Suprapubic skin (tissue), 4 donors: ENCODE results near the gene TCEAL4. TPM values are rescaled to one million over a fixed set of nuclear protein-coding genes. Genes with fewer than 3 reads are reported as not detected.
"Not testable (repeated sequence)": the region's sequence is repeated elsewhere in the genome, so short reads cannot be mapped to it uniquely, and the experiment has no call there.

Experiments
- DNase-seq, 2 donors: peaks; one replicate each; pipeline ENCODE4 v3.0.0-alpha.2; 2019; ENCODE audit warnings: low spot score in 2 of 2
- H3K27ac ChIP-seq: fragments of 200-600 bp; sonication (generic); one replicate; pipeline ENCODE4 v1.5.1; 2019
- H3K27me3 ChIP-seq: fragments of 200-600 bp; sonication (generic); one replicate; pipeline ENCODE4 v1.5.1; 2019
- H3K36me3 ChIP-seq: fragments of 200-600 bp; sonication (generic); one replicate; pipeline ENCODE4 v1.5.1; 2019
- H3K4me1 ChIP-seq: fragments of 200-600 bp; sonication (generic); one replicate; pipeline ENCODE4 v1.5.1; 2019
- H3K4me3 ChIP-seq: fragments of 200-600 bp; sonication (generic); one replicate; pipeline ENCODE4 v1.5.1; 2019; ENCODE audit warnings: mild to moderate bottlenecking
- H3K9me3 ChIP-seq: fragments of 200-600 bp; sonication (generic); one replicate; pipeline ENCODE4 v1.5.1; 2019
- EP300 ChIP-seq: sonication (generic); formaldehyde crosslinking; IDR thresholded peaks from one replicate; pipeline ENCODE4 v1.6.1; 2017; ENCODE audit warnings: antibody characterized with exemption
- POLR2A ChIP-seq, 2 donors: fragments of 450-650 bp; IDR thresholded peaks; one replicate each; pipeline ENCODE4 v1.6.1; 2017; ENCODE audit warnings: antibody characterized with exemption in 2 of 2, mild to moderate bottlenecking in 2 of 2, moderate library complexity in 2 of 2
- POLR2AphosphoS5 ChIP-seq, 3 donors: sonication (generic); formaldehyde crosslinking; IDR thresholded peaks; one replicate each; pipeline ENCODE4 v1.6.1; 2017; ENCODE audit warnings: antibody characterized with exemption in 3 of 3
- WGBS: methylation state at CpG from one replicate; pipeline ENCODE4 v1.1.5; 2018; 5-methylcytosine and 5-hydroxymethylcytosine counted together
- total RNA-seq, 4 donors: library from RNA; depleted of rRNA; stranded (reverse); fragments of >200 nt; gene quantifications; one replicate each; pipeline ENCODE4 v1.1.0, GENCODE V29; 2016
- TF ChIP-seq, protein P1 (sequence below), 2 donors: fragments of 200-600 bp in 1 of 2; fragments of 450-650 bp in 1 of 2; sonication (generic) in 1 of 2; IDR thresholded peaks; one replicate each; pipeline ENCODE4 v1.5.1; 2016 to 2019; ENCODE audit warnings: antibody characterized with exemption in 2 of 2, mild to moderate bottlenecking in 1 of 2, moderate library complexity in 1 of 2

Gene TCEAL4
- total RNA-seq, 4 donors from 2014 or later: 56.3 to 71.1 (median 67.4) TPM

- peak overlapping the region; percentile 69 for H3K4me3 ChIP-seq
- no peaks in the 10 kb centered on the region for H3K27me3 ChIP-seq
- no peak for DNase-seq
- no peaks in the 10 kb centered on the region for H3K36me3 ChIP-seq
- 44% methylated on average over 4 of the region's 4 CpGs for WGBS
- H3K27ac ChIP-seq: no peak overlapping the region
- H3K9me3 ChIP-seq: no peaks in the 10 kb centered on the region
- TF ChIP-seq, protein P1, sequence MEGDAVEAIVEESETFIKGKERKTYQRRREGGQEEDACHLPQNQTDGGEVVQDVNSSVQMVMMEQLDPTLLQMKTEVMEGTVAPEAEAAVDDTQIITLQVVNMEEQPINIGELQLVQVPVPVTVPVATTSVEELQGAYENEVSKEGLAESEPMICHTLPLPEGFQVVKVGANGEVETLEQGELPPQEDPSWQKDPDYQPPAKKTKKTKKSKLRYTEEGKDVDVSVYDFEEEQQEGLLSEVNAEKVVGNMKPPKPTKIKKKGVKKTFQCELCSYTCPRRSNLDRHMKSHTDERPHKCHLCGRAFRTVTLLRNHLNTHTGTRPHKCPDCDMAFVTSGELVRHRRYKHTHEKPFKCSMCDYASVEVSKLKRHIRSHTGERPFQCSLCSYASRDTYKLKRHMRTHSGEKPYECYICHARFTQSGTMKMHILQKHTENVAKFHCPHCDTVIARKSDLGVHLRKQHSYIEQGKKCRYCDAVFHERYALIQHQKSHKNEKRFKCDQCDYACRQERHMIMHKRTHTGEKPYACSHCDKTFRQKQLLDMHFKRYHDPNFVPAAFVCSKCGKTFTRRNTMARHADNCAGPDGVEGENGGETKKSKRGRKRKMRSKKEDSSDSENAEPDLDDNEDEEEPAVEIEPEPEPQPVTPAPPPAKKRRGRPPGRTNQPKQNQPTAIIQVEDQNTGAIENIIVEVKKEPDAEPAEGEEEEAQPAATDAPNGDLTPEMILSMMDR (IDR thresholded peaks at IDR 0.05): no peak
- no peak for TF ChIP-seq POLR2AphosphoS5 (IDR thresholded peaks at IDR 0.05)
- TF ChIP-seq EP300: no peak
- no peak for TF ChIP-seq POLR2A (IDR thresholded peaks at IDR 0.05)
- H3K4me1 ChIP-seq: peaks cover 12% of the 10 kb centered on the region
Measured at GRCh38 chrX:103586659-103587058, 1.3 kb downstream of the TCEAL4 start.

- not testable (repeated sequence) for H3K27ac ChIP-seq, DNase-seq, H3K4me1 ChIP-seq, H3K36me3 ChIP-seq, H3K4me3 ChIP-seq, H3K9me3 ChIP-seq, H3K27me3 ChIP-seq
- 97% methylated on average over 1 of the region's 1 CpG for WGBS
Measured at GRCh38 chrX:103592295-103592694, 7.0 kb downstream of the TCEAL4 start.

- not testable (repeated sequence) for H3K27me3 ChIP-seq, H3K4me3 ChIP-seq, DNase-seq, H3K9me3 ChIP-seq, H3K4me1 ChIP-seq, H3K27ac ChIP-seq, H3K36me3 ChIP-seq
- WGBS: 89% methylated on average over 6 of the region's 6 CpGs
Measured at GRCh38 chrX:103595202-103595601, 9.9 kb downstream of the TCEAL4 start.

GRCh38 chrX:103607364-103608305 is 22.3 kb downstream of the TCEAL4 start, which contains the start of gene TCEAL3:
TSS of gene TCEAL3 (plus strand) at chrX:103607963. CDS start at chrX:103609065, 1,102 bp downstream.
- peak within 1 kb of the TSS; percentile 86 for H3K27ac ChIP-seq
- H3K27me3 ChIP-seq: no peaks in the 10 kb centered on the region
- no peaks in the 10 kb centered on the region for H3K9me3 ChIP-seq
- TF ChIP-seq POLR2A (IDR thresholded peaks at IDR 0.05) (no peak), EP300 (no peak), POLR2AphosphoS5 (IDR thresholded peaks at IDR 0.05) (no peak)
- TF ChIP-seq, protein P1 (IDR thresholded peaks at IDR 0.05): no peak
- H3K4me3 ChIP-seq: peak within 1 kb of the TSS; percentile 63
- H3K4me1 ChIP-seq: peaks cover 7% of the 10 kb centered on the region
- 19% methylated on average over 19 of the region's 59 CpGs for WGBS
- H3K36me3 ChIP-seq: no peaks in the 10 kb centered on the region
- DNase-seq: peak; percentile 70 to 77

GRCh38 chrX:103608306-103608963 is 23.1 kb downstream of the TCEAL4 start:
- H3K4me3 ChIP-seq: peak overlapping the region; percentile 63
- WGBS: 28% methylated on average over 21 of the region's 21 CpGs
- DNase-seq: peak in 1 of 2 donors; percentile 63
- no peaks in the 10 kb centered on the region for H3K36me3 ChIP-seq
- H3K4me1 ChIP-seq: peaks cover 7% of the 10 kb centered on the region
- peak overlapping the region; percentile 86 for H3K27ac ChIP-seq
- TF ChIP-seq EP300 (no peak), POLR2AphosphoS5 (IDR thresholded peaks at IDR 0.05) (no peak), POLR2A (IDR thresholded peaks at IDR 0.05) (no peak)
- TF ChIP-seq, protein P1 (IDR thresholded peaks at IDR 0.05): no peak
- no peaks in the 10 kb centered on the region for H3K27me3 ChIP-seq
- no peaks in the 10 kb centered on the region for H3K9me3 ChIP-seq

GRCh38 chrX:103610282-103610681 is 25.0 kb downstream of the TCEAL4 start:
- no peak overlapping the region for H3K4me3 ChIP-seq
- H3K27ac ChIP-seq: no peak overlapping the region
- TF ChIP-seq EP300 (no peak), POLR2A (IDR thresholded peaks at IDR 0.05) (no peak)
- TF ChIP-seq, protein P1 (IDR thresholded peaks at IDR 0.05): no peak
- H3K27me3 ChIP-seq: no peaks in the 10 kb centered on the region
- peaks cover 7% of the 10 kb centered on the region for H3K4me1 ChIP-seq
- H3K36me3 ChIP-seq: no peaks in the 10 kb centered on the region
- no peaks in the 10 kb centered on the region for H3K9me3 ChIP-seq
- WGBS: 53% methylated on average over 1 of the region's 1 CpG
- no peak for DNase-seq
